KMS-11 (cell line): ENCODE results near the gene PYURF.

Experiments
- H2AFZ ChIP-seq: fragments of 200-600 bp; sonication (generic); 2 replicates; pipeline ENCODE4 v1.6.1; 2016; ENCODE audit warnings: antibody characterized with exemption, mixed run types, low read depth
- H3K27ac ChIP-seq: fragments of 200-600 bp; sonication (generic); 2 replicates; pipeline ENCODE4 v1.6.1; 2016; ENCODE audit warnings: mild to moderate bottlenecking, mixed run types
- H3K27me3 ChIP-seq: fragments of 200-600 bp; sonication (generic); 2 replicates; pipeline ENCODE4 v1.6.1; 2017; ENCODE audit warnings: mild to moderate bottlenecking, low read depth, mixed run types, moderate library complexity; ENCODE audit not compliant: insufficient read depth
- H3K36me3 ChIP-seq: fragments of 200-600 bp; sonication (generic); 2 replicates; pipeline ENCODE4 v1.6.1; 2017; ENCODE audit warnings: mild to moderate bottlenecking, mixed run types; ENCODE audit not compliant: insufficient read depth
- H3K4me1 ChIP-seq: fragments of 200-600 bp; sonication (generic); 2 replicates; pipeline ENCODE4 v1.6.1; 2016; ENCODE audit warnings: mild to moderate bottlenecking, low read depth, mixed run types; ENCODE audit not compliant: poor library complexity, severe bottlenecking
- H3K4me2 ChIP-seq: fragments of 200-600 bp; sonication (generic); 2 replicates; pipeline ENCODE4 v1.7.0; 2016; ENCODE audit warnings: mild to moderate bottlenecking, mixed run types
- H3K4me3 ChIP-seq: fragments of 200-600 bp; sonication (generic); IDR thresholded peaks from 2 replicates; pipeline ENCODE4 v1.6.1; 2017; ENCODE audit warnings: low read depth, low read length, mixed read lengths; ENCODE audit not compliant: insufficient read depth
- H3K79me2 ChIP-seq: fragments of 200-600 bp; sonication (generic); 2 replicates; pipeline ENCODE4 v1.6.1; 2016; ENCODE audit warnings: low read depth, mixed run types; ENCODE audit not compliant: insufficient read depth
- H3K9ac ChIP-seq: fragments of 200-600 bp; sonication (generic); 2 replicates; pipeline ENCODE4 v1.6.1; 2016; ENCODE audit warnings: mild to moderate bottlenecking, mixed run types
- H4K20me1 ChIP-seq: fragments of 200-600 bp; sonication (generic); 2 replicates; pipeline ENCODE4 v1.6.1; 2016; ENCODE audit warnings: mild to moderate bottlenecking, mixed run types; ENCODE audit not compliant: insufficient read depth
- CTCF ChIP-seq: fragments of 200-600 bp; sonication (generic); conservative IDR thresholded peaks from 2 replicates; pipeline ENCODE4 v1.6.1; 2017; ENCODE audit warnings: low read depth, mild to moderate bottlenecking, antibody characterized with exemption, low read length, moderate library complexity, mixed read lengths

Gene PYURF

GRCh38 chr4:88523325-88524129, at the start of gene PYURF:
Gene PYURF (minus strand): TSS chr4:88523776. CDS start chr4:88523700, 76 bp downstream.
- Histone ChIP-seq H3K4me1 (peaks cover 35% of the 10 kb centered on the region), H3K4me3 (peak within 1 kb of the TSS; percentile 51), H3K4me2 (peak within 1 kb of the TSS; percentile 84), H4K20me1 (no peaks in the 10 kb centered on the region; the same call in 1 of the 2 replicates), H3K27me3 (no peaks in the 10 kb centered on the region), H3K36me3 (0 out of 2 replicates have a peak, but pooled peaks cover 7% of the 10 kb centered on the region), H3K27ac (peak within 1 kb of the TSS; percentile 71), H2AFZ (peak within 1 kb of the TSS; percentile 86), H3K9ac (peak within 1 kb of the TSS; percentile 87), H3K79me2 (peaks cover 24% of the 10 kb centered on the region)
- no peak for TF ChIP-seq CTCF

- no peak for TF ChIP-seq CTCF
- Histone ChIP-seq H3K36me3 (no peaks in the 10 kb centered on the region), H4K20me1 (no peaks in the 10 kb centered on the region), H3K9ac (no peak overlapping the region), H3K27ac (no peak overlapping the region), H2AFZ (no peak overlapping the region), H3K4me1 (no peaks in the 10 kb centered on the region), H3K27me3 (no peaks in the 10 kb centered on the region), H3K4me2 (no peak overlapping the region), H3K79me2 (no peaks in the 10 kb centered on the region), H3K4me3 (no peak overlapping the region)
Measured at GRCh38 chr4:88570001-88570400, 46.4 kb upstream of the PYURF start.

- no peaks in the 10 kb centered on the region for H3K79me2 ChIP-seq
- H3K4me1 ChIP-seq: no peaks in the 10 kb centered on the region
- no peaks in the 10 kb centered on the region for H3K27me3 ChIP-seq
- no peaks in the 10 kb centered on the region for H4K20me1 ChIP-seq
- H2AFZ ChIP-seq: no peak overlapping the region
- no peak for TF ChIP-seq CTCF
- no peaks in the 10 kb centered on the region for H3K36me3 ChIP-seq
- no peak overlapping the region for H3K9ac ChIP-seq
- no peak overlapping the region for H3K27ac ChIP-seq
- H3K4me2 ChIP-seq: no peak overlapping the region
- H3K4me3 ChIP-seq: no peak overlapping the region
Measured at GRCh38 chr4:88567591-88567990, 44.0 kb upstream of the PYURF start.

GRCh38 chr4:88549815-88550214, 26.2 kb upstream of the PYURF start:
- Histone ChIP-seq H3K27ac (no peak overlapping the region), H3K4me3 (no peak overlapping the region), H3K79me2 (no peaks in the 10 kb centered on the region), H3K9ac (no peak overlapping the region), H3K36me3 (no peaks in the 10 kb centered on the region), H3K4me2 (no peak overlapping the region), H2AFZ (no peak overlapping the region), H4K20me1 (no peaks in the 10 kb centered on the region), H3K27me3 (no peaks in the 10 kb centered on the region), H3K4me1 (no peaks in the 10 kb centered on the region)
- TF ChIP-seq CTCF: no peak
